CD14-positive monocyte (primary cell): ENCODE measurements around the gene RNF222. TPM values are rescaled to one million over a fixed set of nuclear protein-coding genes. Genes with fewer than 3 reads are reported as not detected.

Source experiments
- DNase-seq, 3 donors: peaks; one replicate each; pipeline ENCODE4 v3.0.0-alpha.2; 2011 to 2022
- H2AFZ ChIP-seq: 2 replicates; pipeline ENCODE4 v1.6.0; 2012; ENCODE audit warnings: mild to moderate bottlenecking, low read depth, low read length, inconsistent platforms; ENCODE audit not compliant: insufficient read depth, poor library complexity, severe bottlenecking
- H3K27ac ChIP-seq, 2 donors: 1 replicate in 1 of 2; 2 replicates in 1 of 2; pipeline ENCODE4 v1.5.1; 2012 to 2013; ENCODE audit warnings: low read length in 2 of 2, control low read depth in 1 of 2, inconsistent platforms in 1 of 2, low read depth in 1 of 2, mild to moderate bottlenecking in 1 of 2
- H3K27me3 ChIP-seq, 2 donors: one replicate each; pipeline versions ENCODE4 v1.6.0 to v1.6.1; 2011 to 2013; ENCODE audit warnings: low read length in 2 of 2; ENCODE audit not compliant: control insufficient read depth in 2 of 2, insufficient read depth in 2 of 2
- H3K36me3 ChIP-seq, 2 donors: replicated peaks in 1 of 2; 1 replicate in 1 of 2; 2 replicates in 1 of 2; pipeline versions ENCODE4 v1.5.1 to v1.6.1; 2012 to 2013; ENCODE audit warnings: low read length in 2 of 2, control low read depth in 1 of 2, inconsistent platforms in 1 of 2, mild to moderate bottlenecking in 1 of 2; ENCODE audit not compliant: insufficient read depth in 2 of 2, control insufficient read depth in 1 of 2
- H3K4me1 ChIP-seq, 2 donors: 1 replicate in 1 of 2; 2 replicates in 1 of 2; pipeline versions ENCODE4 v1.5.1 to v1.6.1; 2012 to 2013; ENCODE audit warnings: low read length in 2 of 2, control low read depth in 1 of 2, inconsistent platforms in 1 of 2, mild to moderate bottlenecking in 1 of 2, moderate library complexity in 1 of 2; ENCODE audit not compliant: insufficient read depth in 2 of 2, control insufficient read depth in 1 of 2
- H3K4me2 ChIP-seq: replicated peaks from 2 replicates; pipeline ENCODE3; 2012; ENCODE audit warnings: low read length, moderate library complexity, mild to moderate bottlenecking; ENCODE audit not compliant: poor library complexity, severe bottlenecking; ENCODE audit errors: extremely low read depth
- H3K4me3 ChIP-seq, 3 experiments: fragments of 200-600 bp in 1 of 3; sonication (generic) in 1 of 3; replicated peaks in 1 of 3; 1 replicate in 2 of 3; 2 replicates in 1 of 3; pipeline ENCODE4 v1.5.1; 2011 to 2013; ENCODE audit warnings: low read length in 3 of 3, mild to moderate bottlenecking in 3 of 3, control low read depth in 2 of 3, low read depth in 2 of 3, inconsistent platforms in 1 of 3, moderate library complexity in 1 of 3
- H3K79me2 ChIP-seq: 2 replicates; pipeline ENCODE4 v1.6.0; 2012; ENCODE audit warnings: mild to moderate bottlenecking, control low read depth, inconsistent platforms, low read length, moderate library complexity; ENCODE audit not compliant: insufficient read depth
- H3K9ac ChIP-seq: 2 replicates; pipeline ENCODE4 v1.6.0; 2017; ENCODE audit warnings: low read length, mild to moderate bottlenecking; ENCODE audit not compliant: insufficient read depth, poor library complexity, severe bottlenecking
- H3K9me3 ChIP-seq, 2 donors: replicated peaks in 1 of 2; 1 replicate in 1 of 2; 2 replicates in 1 of 2; pipeline versions ENCODE4 v1.5.1 to v1.6.1; 2012 to 2013; ENCODE audit warnings: low read length in 2 of 2, control low read depth in 1 of 2; ENCODE audit not compliant: control insufficient read depth in 1 of 2, insufficient read depth in 1 of 2
- H4K20me1 ChIP-seq: 2 replicates; pipeline ENCODE4 v1.6.0; 2012; ENCODE audit warnings: mild to moderate bottlenecking, low read length, control low read depth, moderate library complexity; ENCODE audit not compliant: insufficient read depth
- H3K27ac Mint-ChIP-seq, 7 donors: one replicate each; pipeline ENCODE4 v1.8.0; 2020; ENCODE audit warnings: mild to moderate bottlenecking in 7 of 7, mixed read lengths in 7 of 7, moderate library complexity in 6 of 7, inconsistent platforms in 2 of 7
- H3K27me3 Mint-ChIP-seq, 3 donors: one replicate each; pipeline ENCODE4 v1.8.0; 2021 to 2022; ENCODE audit warnings: low read depth in 3 of 3, mild to moderate bottlenecking in 3 of 3, mixed read lengths in 3 of 3, moderate library complexity in 3 of 3, inconsistent platforms in 1 of 3
- H3K36me3 Mint-ChIP-seq, 2 donors: one replicate each; pipeline ENCODE4 v1.8.0; 2020; ENCODE audit warnings: mixed read lengths in 2 of 2, inconsistent platforms in 1 of 2, mild to moderate bottlenecking in 1 of 2
- H3K4me1 Mint-ChIP-seq: one replicate; pipeline ENCODE4 v1.8.0; 2020; ENCODE audit warnings: mild to moderate bottlenecking, mixed read lengths
- H3K4me3 Mint-ChIP-seq, 2 donors: one replicate each; pipeline ENCODE4 v1.8.0; 2020; ENCODE audit warnings: mild to moderate bottlenecking in 2 of 2, mixed read lengths in 2 of 2, moderate library complexity in 1 of 2
- H3K9me3 Mint-ChIP-seq, 7 donors: one replicate each; pipeline ENCODE4 v1.8.0; 2020 to 2022; ENCODE audit warnings: mixed read lengths in 7 of 7, mild to moderate bottlenecking in 6 of 7, moderate library complexity in 6 of 7, inconsistent platforms in 2 of 7
- CTCF ChIP-seq: fragments of 200-600 bp; IDR thresholded peaks from one replicate; pipeline ENCODE4 v1.8.0; 2022; ENCODE audit warnings: antibody characterized with exemption, mild to moderate bottlenecking
- WGBS: methylation state at CpG from one replicate; pipeline ENCODE4 v1.1.5; 2013; ENCODE audit warnings: missing lambda C conversion rate; ENCODE audit not compliant: insufficient coverage; 5-methylcytosine and 5-hydroxymethylcytosine counted together
- intact Hi-C, 2 donors: fragments of 100-400 bp; cut with micrococcal nuclease; formaldehyde crosslinking; loops; one replicate each; pipeline versions ENCODE4 v1.15.0 to v1.15.1; 2023
- polyA plus RNA-seq, 3 donors: library from polyadenylated mRNA; depleted of rRNA in 1 of 3; unstranded in 2 of 3; stranded (reverse) in 1 of 3; fragments of 300-500 nt in 2 of 3; fragments of >200 nt in 1 of 3; fragmentation: Illumina TruSeq in 2 of 3; gene quantifications; 1 replicate in 2 of 3; 2 replicates in 1 of 3; pipeline ENCODE4 v1.2.3, GENCODE V29; 2012 to 2021

Gene RNF222
- polyA plus RNA-seq, 3 donors, result not detected

DNA sequence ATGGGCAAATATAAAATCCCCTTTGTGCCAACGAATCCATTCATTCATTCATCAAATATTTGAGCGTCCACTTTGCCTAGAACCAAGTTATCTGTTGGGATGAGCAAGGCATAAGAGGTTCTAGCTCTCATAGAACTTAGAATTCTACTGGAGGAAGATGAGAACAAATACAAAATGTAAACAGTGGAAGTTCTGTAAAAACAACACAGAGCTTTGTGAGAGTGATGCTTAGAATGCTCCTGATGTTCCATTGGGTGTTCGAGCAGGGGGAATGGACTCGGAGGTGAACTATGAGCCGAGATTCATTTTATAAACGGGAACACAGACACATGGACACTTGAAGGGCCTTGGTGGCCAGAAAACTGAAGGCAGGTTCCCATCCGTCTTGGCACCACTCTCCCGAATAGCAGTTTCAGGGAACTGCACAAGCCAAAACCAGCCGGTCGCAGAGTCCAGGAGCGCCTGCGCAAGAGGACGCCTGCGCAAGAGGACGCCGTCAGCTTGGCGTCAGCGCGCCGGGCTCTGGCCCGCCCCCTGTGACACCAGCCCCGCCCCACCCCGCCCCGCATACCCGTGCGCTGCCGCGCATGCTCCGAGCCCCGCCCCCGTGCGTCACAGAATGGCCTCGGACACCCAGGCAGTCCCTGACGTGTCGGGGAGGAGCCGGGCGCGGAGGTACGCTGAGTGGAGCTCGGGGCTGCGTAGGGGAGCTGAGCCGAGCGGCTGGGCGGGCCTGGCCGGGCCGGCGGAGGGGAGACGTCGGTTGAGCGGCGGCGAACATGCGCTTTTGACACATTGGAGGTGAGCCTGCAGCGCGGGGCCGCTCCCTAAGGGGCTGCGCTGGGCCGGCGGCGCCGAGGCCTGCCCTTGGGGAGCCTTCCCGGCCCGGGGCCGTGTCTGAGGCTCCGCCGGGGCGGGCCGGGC lies 37.9 kb upstream of the RNF222 start, which contains the start of gene NDEL1:
NDEL1 (plus strand) TSS at position 640 of the 924 bp plus-strand sequence. CDS start 8,388 bp downstream, outside the sequence.
- Histone ChIP-seq H3K27ac (peak within 1 kb of the TSS; percentile 91 to 96), H3K4me2 (peak within 1 kb of the TSS; percentile 84), H3K4me3 (peak within 1 kb of the TSS; percentile 63 to 94 (median 92)), H3K79me2 (peaks cover 47% of the 10 kb centered on the region), H3K9me3 (no peaks in the 10 kb centered on the region), H3K27me3 (no peaks in the 10 kb centered on the region), H3K36me3 (peaks cover 9 to 24% of the 10 kb centered on the region in 2 donors), H2AFZ (peak within 1 kb of the TSS; percentile 64), H4K20me1 (peaks cover 38% of the 10 kb centered on the region), H3K4me1 (peaks cover 12 to 17% of the 10 kb centered on the region in 2 donors), H3K9ac (peak within 1 kb of the TSS; percentile 98)
- H3K27me3 Mint-ChIP-seq, result peaks cover 0 to 4% (median 0%) of the 10 kb centered on the region in 3 donors
- DNase-seq, result peak; percentile 94 to 99 (median 98)
- peak within 1 kb of the TSS; percentile 97 to 99 (median 98) for H3K27ac Mint-ChIP-seq
- under 1% methylated on average over 61 of the region's 68 CpGs for WGBS
- H3K9me3 Mint-ChIP-seq, result no peaks in the 10 kb centered on the region
- H3K36me3 Mint-ChIP-seq, result peaks cover 20 to 29% of the 10 kb centered on the region in 2 donors
- no peak for TF ChIP-seq CTCF
- intact Hi-C loops, result loop anchor here in 1 of 2 donors (2.0 to 5.0 kb wide), 2 partner anchors 25 to 53 kb away; partner anchors contain the start of gene RPL26
- peaks cover 24% of the 10 kb centered on the region for H3K4me1 Mint-ChIP-seq
- peak within 1 kb of the TSS; percentile 93 to 97 for H3K4me3 Mint-ChIP-seq

DNA sequence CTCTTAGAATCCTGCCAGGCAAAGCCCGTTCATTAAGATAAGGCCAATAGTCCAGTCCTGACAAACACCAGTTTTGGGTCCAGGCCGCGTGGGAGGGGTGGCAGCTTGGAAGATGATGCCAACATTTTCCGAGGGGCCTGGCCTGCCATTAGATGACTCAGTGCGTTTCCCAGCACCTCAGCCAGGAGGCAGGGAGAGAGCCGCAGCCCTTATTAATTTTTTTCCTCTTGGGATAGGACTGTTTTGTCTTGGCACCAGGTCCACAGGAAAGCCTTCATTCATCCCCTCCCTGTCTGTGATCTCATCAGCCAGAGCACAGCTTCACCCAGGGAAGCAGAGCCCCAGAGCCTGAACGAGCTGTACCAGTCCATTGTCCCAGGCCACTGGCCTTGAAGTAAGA lies 33.3 kb upstream of the RNF222 start:
- Mint-ChIP-seq H3K27me3 (peaks cover 0 to 7% (median 2%) of the 10 kb centered on the region in 3 donors), H3K9me3 (no peaks in the 10 kb centered on the region), H3K4me3 (no peak overlapping the region), H3K27ac (peak overlapping the region in 4 of 7 donors; percentile 24 to 64 (median 43)), H3K36me3 (peaks cover 2 to 10% of the 10 kb centered on the region in 2 donors), H3K4me1 (peaks cover 7% of the 10 kb centered on the region)
- Histone ChIP-seq H3K27me3 (no peaks in the 10 kb centered on the region), H3K79me2 (peaks cover 1% of the 10 kb centered on the region), H3K9me3 (no peaks in the 10 kb centered on the region), H3K4me3 (no peak overlapping the region), H3K4me2 (no peak overlapping the region), H3K4me1 (peaks cover 5 to 8% of the 10 kb centered on the region in 2 donors), H3K27ac (no peak overlapping the region), H2AFZ (no peak overlapping the region), H3K36me3 (no peaks in the 10 kb centered on the region), H4K20me1 (no peaks in the 10 kb centered on the region), H3K9ac (no peak overlapping the region)
- WGBS, result 95% methylated on average over 5 of the region's 7 CpGs
- no peak for DNase-seq
- intact Hi-C loops, result no loop called here
- TF ChIP-seq CTCF, result no peak
